GM12878 (cell line): ENCODE data around the gene WDFY4. TPM values are rescaled to one million over a fixed set of nuclear protein-coding genes. Genes with fewer than 3 reads are reported as not detected.
A peak's percentile ranks its signal among the peaks of the same experiment; 100 is the strongest.

Experiments used
- ATAC-seq: fragments of 200-7000 bp; cut with Tn5 transposase; 3 replicates; pipeline ENCODE4 v1.9.1; 2020; ENCODE audit warnings: mild to moderate bottlenecking, moderate library complexity
- BruUV-seq: library from RNA; stranded (reverse); fragments of 400-500 nt; replicated peaks from 2 replicates; lab custom pipeline; 2021; lab: Mats Ljungman, UMichigan
- CTCF ChIA-PET: fragments of 300-600 bp; sonication (Branson Sonifier 250); formaldehyde crosslinking; extraction: SDS; loops from one replicate; lab custom pipeline; 2021; ENCODE audit warnings: inconsistent platforms; lab: Yijun Ruan, JAX
- POLR2A ChIA-PET: fragments of 350-600 bp; formaldehyde crosslinking; extraction: SDS; loops from one replicate; lab custom pipeline; 2021; ENCODE audit warnings: inconsistent platforms; lab: Charles Lee
- RAD21 ChIA-PET: fragments of 300-600 bp; sonication (Branson Sonifier 250); formaldehyde crosslinking; loops from one replicate; lab custom pipeline; 2023; ENCODE audit warnings: antibody characterized with exemption; ENCODE audit not compliant: unreplicated experiment; lab: Charles Lee
- SMC1A ChIA-PET: fragments of 300-600 bp; sonication (Branson Sonifier 250); formaldehyde crosslinking; loops from one replicate; lab custom pipeline; 2023; ENCODE audit not compliant: unreplicated experiment, uncharacterized antibody; lab: Charles Lee
- DNase-seq: peaks from one replicate; pipeline ENCODE4 v3.0.0-alpha.2; 2011; ENCODE audit warnings: low read depth, low spot score
- FAIRE-seq: peaks from 3 replicates; lab custom pipeline; 2011; peaks lifted over from hg19 to GRCh38; lab: Jason Lieb, UNC
- H2AFZ ChIP-seq: 2 replicates; pipeline ENCODE4 v1.6.0; 2011; ENCODE audit warnings: low read depth, low read length, control low read depth; ENCODE audit not compliant: control insufficient read depth
- H3K27ac ChIP-seq: 2 replicates; pipeline ENCODE4 v1.5.1; 2011; ENCODE audit warnings: control low read depth; ENCODE audit not compliant: control insufficient read depth, insufficient read depth
- H3K27me3 ChIP-seq, 2 experiments: replicated peaks in 1 of 2; 2 replicates each; pipeline versions ENCODE4 v1.6.0 to v1.6.1; 2011; ENCODE audit warnings: low read length in 1 of 2; ENCODE audit not compliant: control insufficient read depth in 2 of 2, insufficient read depth in 2 of 2
- H3K36me3 ChIP-seq, 2 experiments: 2 replicates each; pipeline ENCODE4 v1.5.1; 2011; ENCODE audit warnings: low read length in 1 of 2; ENCODE audit not compliant: control insufficient read depth in 2 of 2, insufficient read depth in 2 of 2
- H3K4me1 ChIP-seq: 2 replicates; pipeline ENCODE4 v1.6.1; 2011; ENCODE audit warnings: mild to moderate bottlenecking, low read length, moderate library complexity, mixed read lengths; ENCODE audit not compliant: control insufficient read depth, insufficient read depth
- H3K4me2 ChIP-seq: 2 replicates; pipeline ENCODE4 v1.6.0; 2011; ENCODE audit warnings: control low read depth; ENCODE audit not compliant: control insufficient read depth, insufficient read depth
- H3K4me3 ChIP-seq: fragments of 200-600 bp; sonication (generic); 2 replicates; pipeline ENCODE4 v1.5.1; 2016
- H3K79me2 ChIP-seq: 2 replicates; pipeline ENCODE4 v1.6.0; 2011; ENCODE audit warnings: low read length; ENCODE audit not compliant: control insufficient read depth, insufficient read depth
- H3K9ac ChIP-seq: 2 replicates; pipeline ENCODE4 v1.8.0; 2011; ENCODE audit warnings: low read length, control low read depth, mixed read lengths; ENCODE audit not compliant: control insufficient read depth, insufficient read depth
- H3K9me3 ChIP-seq: replicated peaks from 3 replicates; pipeline ENCODE4 v1.5.1; 2011; ENCODE audit warnings: mild to moderate bottlenecking, low read length; ENCODE audit not compliant: control insufficient read depth, insufficient read depth
- H4K20me1 ChIP-seq: 2 replicates; pipeline ENCODE4 v1.6.0; 2011; ENCODE audit not compliant: control insufficient read depth, insufficient read depth
- ESRRA ChIP-seq: IDR thresholded peaks from 2 replicates; pipeline ENCODE4 v1.6.1; 2012; ENCODE audit warnings: mild to moderate bottlenecking, low read length, improper control_type of control experiment
- NR2F1 ChIP-seq: fragments of 450-650 bp; conservative IDR thresholded peaks from 2 replicates; pipeline ENCODE4 v1.6.1; 2017; ENCODE audit warnings: mild to moderate bottlenecking
- PAX5 ChIP-seq: IDR thresholded peaks from 2 replicates; pipeline ENCODE4 v1.6.1; 2011; ENCODE audit warnings: low read depth, low read length, borderline replicate concordance
- WGBS: methylation state at CpG from one replicate; pipeline ENCODE4 v1.1.6; 2016; ENCODE audit warnings: low lambda C conversion rate; ENCODE audit not compliant: insufficient replicate concordance, insufficient coverage; ENCODE audit errors: missing lambda C conversion rate; 5-methylcytosine and 5-hydroxymethylcytosine counted together
- in situ Hi-C: fragments of 300-500 bp; cut with MboI; formaldehyde crosslinking; loops from 9 replicates; pipeline ENCODE4 v1.14.3; 2018; ENCODE audit warnings: mixed read lengths
- intact Hi-C: fragments of 100-400 bp; cut with micrococcal nuclease; formaldehyde crosslinking; loops from one replicate; pipeline ENCODE4 v1.14.2; 2022; ENCODE audit not compliant: unreplicated experiment
- polyA plus RNA-seq, 11 experiments: library from polyadenylated mRNA; depleted of rRNA in 4 of 11; unstranded in 6 of 11; stranded (reverse) in 5 of 11; fragments of >200 nt; fragmentation: Nextera tagmentation in 4 of 11; fragmentation: Illumina TruSeq in 1 of 11; extraction: Ambion mirVana in 4 of 11; extraction: Trizol in 1 of 11; gene quantifications; 1 replicate in 1 of 11; 2 replicates in 10 of 11; pipeline versions ENCODE4 v1.2.1 to v1.2.3, GENCODE V29; 2011 to 2016; ENCODE audit warnings: inconsistent platforms in 2 of 11, missing spikeins in 2 of 11, low read depth in 1 of 11
- total RNA-seq, 4 experiments: library from RNA; depleted of rRNA in 3 of 4; stranded (reverse); fragments of >200 nt in 3 of 4; fragmentation: Illumina TruSeq in 1 of 4; extraction: Trizol in 1 of 4; gene quantifications; 2 replicates each; pipeline versions ENCODE4 v1.2.1 to v1.2.3, GENCODE V29; 2013 to 2021
- TF ChIP-seq, protein P1 (sequence below): fragments of 450-650 bp; IDR thresholded peaks from 2 replicates; pipeline ENCODE4 v1.6.1; 2018; ENCODE audit warnings: borderline replicate concordance, mild to moderate bottlenecking; ENCODE audit not compliant: partially characterized antibody

WDFY4 gene
- total and polyA plus RNA-seq, 10 of the 15 experiments (the other 5 are each of a cell fraction or from before 2014, with no cell fraction given): 13.5 to 132 (median 47.3) TPM

DNA sequence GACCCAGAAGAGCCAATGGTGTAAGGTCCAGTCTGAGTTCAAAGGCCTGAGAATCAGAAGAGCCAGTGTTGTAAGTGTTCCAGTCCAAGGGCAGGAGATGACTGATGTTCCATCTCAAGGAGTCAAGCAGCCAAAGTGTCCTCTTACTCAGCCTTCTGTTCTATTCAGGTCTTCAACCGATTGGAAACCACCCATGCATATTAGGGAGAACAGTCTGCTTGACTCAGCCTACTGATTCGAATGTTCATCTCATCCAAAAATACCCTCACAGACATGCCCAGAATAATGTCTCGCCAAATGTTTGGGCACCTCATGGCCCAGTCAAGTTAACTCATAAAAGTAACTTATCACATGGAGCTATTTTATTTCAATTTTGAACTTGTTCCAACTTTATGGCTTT is 2.9 kb upstream of the WDFY4 start:
- CTCF ChIA-PET: interaction anchor here (0.6 to 6.0 kb wide), 5 partner anchors 19 to 1972 kb away, joined by 3 to 28 read pairs (median 4); no protein-coding TSS in a partner anchor
- intact Hi-C loops (loop anchor here (10.0 kb wide), 1 partner anchor 503 kb away; the partner anchor contains the start of gene TMEM273), in situ Hi-C loops (no loop called here)
- H3K27ac ChIP-seq: no peak overlapping the region
- no peaks in the 10 kb centered on the region for H3K36me3 ChIP-seq
- TF ChIP-seq ESRRA (no peak), PAX5 (peak; percentile 16; the same call in 1 of the 2 replicates), NR2F1 (no peak)
- TF ChIP-seq, protein P1, sequence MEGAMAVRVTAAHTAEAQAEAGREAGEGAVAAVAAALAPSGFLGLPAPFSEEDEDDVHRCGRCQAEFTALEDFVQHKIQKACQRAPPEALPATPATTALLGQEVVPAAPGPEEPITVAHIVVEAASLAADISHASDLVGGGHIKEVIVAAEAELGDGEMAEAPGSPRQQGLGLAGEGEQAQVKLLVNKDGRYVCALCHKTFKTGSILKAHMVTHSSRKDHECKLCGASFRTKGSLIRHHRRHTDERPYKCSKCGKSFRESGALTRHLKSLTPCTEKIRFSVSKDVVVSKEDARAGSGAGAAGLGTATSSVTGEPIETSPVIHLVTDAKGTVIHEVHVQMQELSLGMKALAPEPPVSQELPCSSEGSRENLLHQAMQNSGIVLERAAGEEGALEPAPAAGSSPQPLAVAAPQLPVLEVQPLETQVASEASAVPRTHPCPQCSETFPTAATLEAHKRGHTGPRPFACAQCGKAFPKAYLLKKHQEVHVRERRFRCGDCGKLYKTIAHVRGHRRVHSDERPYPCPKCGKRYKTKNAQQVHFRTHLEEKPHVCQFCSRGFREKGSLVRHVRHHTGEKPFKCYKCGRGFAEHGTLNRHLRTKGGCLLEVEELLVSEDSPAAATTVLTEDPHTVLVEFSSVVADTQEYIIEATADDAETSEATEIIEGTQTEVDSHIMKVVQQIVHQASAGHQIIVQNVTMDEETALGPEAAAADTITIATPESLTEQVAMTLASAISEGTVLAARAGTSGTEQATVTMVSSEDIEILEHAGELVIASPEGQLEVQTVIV: no peak
- BruUV-seq: no TSS peak
- POLR2A ChIA-PET: interaction anchor here (0.7 to 5.8 kb wide), 3 partner anchors 9 to 17 kb away, joined by 6 to 79 read pairs (median 29); no protein-coding TSS in a partner anchor
- H4K20me1 ChIP-seq: no peaks in the 10 kb centered on the region
- peaks cover 20% of the 10 kb centered on the region for H3K79me2 ChIP-seq
- peaks cover 8% of the 10 kb centered on the region; the same call in 2 of the 3 replicates for H3K9me3 ChIP-seq
- WGBS: 0% methylated on average over 3 of the region's 3 CpGs
- no peak for ATAC-seq
- DNase-seq: no peak
- H2AFZ ChIP-seq: no peak overlapping the region; the same call in 1 of the 2 replicates
- RAD21 ChIA-PET: interaction anchor here (2.1 to 4.8 kb wide), 3 partner anchors 9 to 23 kb away, joined by 8 to 87 read pairs (median 24); no protein-coding TSS in a partner anchor
- H3K4me3 ChIP-seq: no peak overlapping the region
- no peaks in the 10 kb centered on the region for H3K27me3 ChIP-seq
- H3K9ac ChIP-seq: no peak overlapping the region
- FAIRE-seq: no peak
- peak overlapping the region; percentile 18; the same call in 1 of the 2 replicates for H3K4me2 ChIP-seq
- SMC1A ChIA-PET: interaction anchor here (1.3 to 4.7 kb wide), 7 partner anchors 11 to 23 kb away, joined by 4 to 85 read pairs (median 4); no protein-coding TSS in a partner anchor
- peaks cover 40% of the 10 kb centered on the region for H3K4me1 ChIP-seq
